HG03521 (cell line): ENCODE measurements around the gene INHBB.

Experiments used
- ATAC-seq: cut with Tn5 transposase; IDR thresholded peaks from one replicate; pipeline ENCODE4 v1.9.1; 2021; ENCODE audit warnings: mild to moderate bottlenecking, moderate library complexity; ENCODE audit not compliant: unreplicated experiment

Gene INHBB

DNA sequence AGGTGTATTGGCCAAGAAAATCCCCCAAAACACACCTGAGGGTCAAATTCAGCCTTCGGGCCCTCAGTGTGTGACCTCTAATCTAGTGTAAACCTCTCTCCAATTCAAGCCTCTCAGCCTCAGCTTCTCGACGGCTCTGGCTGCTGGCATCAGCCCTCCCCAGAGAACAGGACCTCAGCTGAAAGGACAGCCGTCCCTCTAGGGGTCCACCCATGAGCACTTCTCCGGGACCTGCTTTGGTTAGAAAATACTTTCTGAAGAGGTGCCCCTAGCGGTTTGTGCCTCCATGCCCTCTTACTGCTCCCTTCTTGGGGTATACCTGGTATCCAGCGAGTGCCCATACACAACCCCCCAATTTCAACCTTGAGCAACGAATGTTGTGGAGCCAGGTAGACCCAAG lies 48.8 kb downstream of the INHBB start:
- ATAC-seq, result no peak

DNA sequence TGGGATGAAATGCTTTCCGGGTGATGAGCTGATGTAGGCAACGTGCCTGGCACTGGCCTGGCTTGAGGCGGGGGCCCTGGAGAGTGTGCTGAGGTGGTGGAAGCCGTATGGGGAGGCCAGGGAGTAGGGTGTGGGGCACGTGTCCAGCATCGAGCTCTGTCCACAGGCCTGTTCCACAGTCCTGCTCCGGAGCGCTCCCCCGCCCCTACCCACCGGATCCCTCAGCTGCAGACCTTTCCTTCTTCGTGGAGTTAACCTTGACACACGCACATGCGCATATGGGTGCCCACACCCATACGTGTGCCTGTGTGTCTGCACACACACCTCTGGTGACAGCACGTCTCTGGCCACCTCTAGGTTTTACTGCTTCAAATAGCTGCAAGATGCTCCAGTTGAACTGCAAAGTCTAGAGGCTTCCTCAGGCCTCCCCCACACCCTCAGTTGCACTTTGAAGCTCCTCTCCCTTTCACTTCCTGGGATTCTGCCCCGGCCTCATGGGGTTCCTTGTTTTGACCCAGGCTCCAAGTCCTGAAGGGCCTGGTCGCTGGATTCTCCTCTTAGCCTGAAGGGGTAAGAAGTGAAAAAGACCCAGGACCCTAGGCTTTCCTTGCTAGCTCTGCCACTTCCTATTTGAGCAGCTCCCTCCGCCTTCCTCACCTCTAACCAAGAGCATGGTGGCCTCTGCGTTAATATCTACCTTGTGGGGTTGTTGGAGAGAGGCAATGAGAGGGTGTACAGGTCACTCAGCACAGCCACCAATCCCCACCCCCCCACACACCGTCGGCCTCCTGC lies 49.5 kb downstream of the INHBB start:
- no peak for ATAC-seq

DNA sequence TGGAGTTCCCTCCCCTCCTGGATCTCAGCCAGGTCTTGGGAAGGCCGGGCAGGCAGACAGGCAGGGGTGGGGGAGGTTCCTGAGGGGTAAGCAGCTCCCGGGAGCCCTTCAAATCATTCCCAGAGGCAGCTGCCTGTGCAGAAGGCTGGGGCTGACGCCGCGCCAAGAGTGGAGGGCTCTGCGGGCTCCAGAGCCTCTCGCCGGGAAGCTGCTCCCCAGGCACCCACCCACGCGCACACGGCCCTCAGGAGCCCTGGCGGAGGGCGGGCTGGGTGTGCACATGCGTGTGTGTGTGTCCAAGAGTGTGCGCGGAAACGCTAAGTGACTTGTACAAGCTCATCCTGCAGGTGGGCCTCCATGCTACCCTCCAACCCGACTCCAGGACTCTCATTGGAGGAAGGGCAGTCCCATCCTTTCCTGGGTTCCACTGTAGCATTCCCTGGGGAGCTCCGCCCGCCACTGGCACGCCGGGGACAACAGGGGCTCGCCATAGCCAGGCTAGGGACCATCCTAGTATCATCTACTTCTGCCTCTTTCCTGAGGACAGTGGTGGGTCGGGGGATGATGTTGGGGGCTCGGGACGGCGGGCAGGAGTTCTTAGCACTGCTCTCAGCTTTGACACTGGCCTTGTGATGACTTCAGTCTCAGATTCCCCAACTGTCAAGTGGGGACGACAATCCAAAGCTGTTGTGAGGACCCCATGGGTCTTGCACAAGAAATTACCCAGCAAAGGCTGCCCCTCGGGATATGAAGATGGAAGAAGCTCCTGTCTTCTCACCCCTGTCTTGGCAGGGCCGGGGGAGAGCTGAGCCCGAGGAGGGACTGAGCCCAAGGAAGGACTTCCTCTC lies 50.3 kb downstream of the INHBB start:
- ATAC-seq, result no peak

DNA sequence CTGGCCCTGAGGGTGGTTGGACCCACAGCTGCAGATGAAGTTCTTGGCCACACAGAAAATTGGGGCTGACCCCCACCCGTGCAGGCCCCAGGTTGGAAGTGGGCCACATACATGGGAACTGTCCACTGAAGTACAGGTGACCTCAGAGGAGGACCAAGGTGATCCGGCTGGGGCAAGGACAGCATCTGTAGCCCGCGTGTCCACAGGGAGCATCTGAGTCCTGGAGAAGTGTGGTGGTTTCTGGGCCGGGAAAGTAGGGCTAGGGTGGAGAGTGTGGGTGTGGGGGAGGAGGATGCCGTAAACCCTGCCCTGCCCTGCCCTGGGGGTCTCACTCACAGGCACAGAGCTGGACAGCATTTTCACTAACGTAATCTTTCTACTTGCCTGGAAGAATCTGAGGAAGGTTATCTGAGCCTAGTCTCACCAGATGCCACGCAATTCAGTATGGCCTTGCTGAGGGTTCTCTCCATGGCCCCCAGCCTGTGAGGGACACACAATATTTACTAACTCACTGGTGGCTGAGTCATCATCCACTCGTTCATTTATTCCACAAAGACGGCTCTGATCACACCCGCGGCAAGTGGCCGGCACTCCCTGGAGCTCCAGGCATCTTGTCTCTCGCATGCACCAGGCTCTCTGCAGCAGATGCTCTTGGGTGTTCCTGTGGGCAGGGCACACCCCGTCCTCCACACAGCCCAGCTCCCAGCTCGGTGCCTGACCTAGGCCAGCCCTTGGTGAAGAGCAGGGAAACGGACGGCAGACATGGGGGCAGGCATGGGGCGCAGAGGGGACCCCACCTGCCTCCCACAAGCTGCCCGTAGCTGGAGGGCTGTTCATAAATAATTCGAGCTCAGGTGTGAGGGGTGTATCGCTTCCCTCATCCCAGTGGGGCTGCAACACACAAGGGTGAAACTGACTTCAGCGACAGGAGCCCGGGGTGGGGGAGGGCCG lies 51.2 kb downstream of the INHBB start:
- no peak for ATAC-seq

DNA sequence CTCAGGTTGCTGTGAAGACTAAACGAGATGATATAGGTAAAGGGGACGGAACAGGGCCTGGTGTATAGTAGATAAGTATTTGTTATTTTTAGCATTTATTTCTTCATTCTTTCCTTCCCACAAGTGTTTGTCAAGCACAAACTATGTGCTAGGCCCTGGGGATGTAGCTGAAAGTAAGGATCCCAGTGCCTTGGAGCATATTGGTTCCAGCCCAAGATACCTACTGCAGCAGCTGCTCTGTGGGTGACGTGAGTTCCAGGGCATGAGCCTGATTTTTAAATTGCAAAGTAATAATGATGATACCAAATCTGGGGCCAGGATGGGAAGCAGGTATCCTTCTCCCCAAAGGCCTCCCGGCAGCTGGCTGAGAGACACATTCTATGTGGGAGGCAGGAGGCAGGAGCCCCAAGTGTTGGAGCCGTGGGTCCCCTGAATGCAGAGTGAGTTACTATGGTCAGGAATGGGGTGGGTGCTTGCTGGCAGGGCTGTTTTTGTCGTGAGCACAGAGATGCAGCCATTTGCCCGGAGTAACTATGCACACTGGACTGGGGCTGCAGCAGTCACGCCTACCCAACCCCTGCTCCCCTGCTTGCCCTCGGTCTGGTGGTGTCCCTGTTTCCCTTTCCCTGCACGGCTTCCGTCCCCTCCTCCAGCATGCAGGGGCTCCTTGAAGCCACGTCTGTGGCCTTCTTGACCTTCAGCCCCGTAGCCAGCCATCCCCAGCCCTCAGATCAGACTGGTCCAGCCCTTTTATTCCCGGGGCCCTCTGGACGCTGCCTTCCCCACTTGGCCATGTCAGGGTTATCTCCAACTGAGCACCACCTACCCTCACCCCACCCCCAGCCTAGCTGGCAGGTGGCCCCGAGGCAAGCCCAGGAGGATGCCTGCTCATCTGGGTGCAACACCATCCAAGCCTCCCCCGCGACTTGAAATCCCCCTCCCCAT lies 52.4 kb downstream of the INHBB start:
- no peak for ATAC-seq

DNA sequence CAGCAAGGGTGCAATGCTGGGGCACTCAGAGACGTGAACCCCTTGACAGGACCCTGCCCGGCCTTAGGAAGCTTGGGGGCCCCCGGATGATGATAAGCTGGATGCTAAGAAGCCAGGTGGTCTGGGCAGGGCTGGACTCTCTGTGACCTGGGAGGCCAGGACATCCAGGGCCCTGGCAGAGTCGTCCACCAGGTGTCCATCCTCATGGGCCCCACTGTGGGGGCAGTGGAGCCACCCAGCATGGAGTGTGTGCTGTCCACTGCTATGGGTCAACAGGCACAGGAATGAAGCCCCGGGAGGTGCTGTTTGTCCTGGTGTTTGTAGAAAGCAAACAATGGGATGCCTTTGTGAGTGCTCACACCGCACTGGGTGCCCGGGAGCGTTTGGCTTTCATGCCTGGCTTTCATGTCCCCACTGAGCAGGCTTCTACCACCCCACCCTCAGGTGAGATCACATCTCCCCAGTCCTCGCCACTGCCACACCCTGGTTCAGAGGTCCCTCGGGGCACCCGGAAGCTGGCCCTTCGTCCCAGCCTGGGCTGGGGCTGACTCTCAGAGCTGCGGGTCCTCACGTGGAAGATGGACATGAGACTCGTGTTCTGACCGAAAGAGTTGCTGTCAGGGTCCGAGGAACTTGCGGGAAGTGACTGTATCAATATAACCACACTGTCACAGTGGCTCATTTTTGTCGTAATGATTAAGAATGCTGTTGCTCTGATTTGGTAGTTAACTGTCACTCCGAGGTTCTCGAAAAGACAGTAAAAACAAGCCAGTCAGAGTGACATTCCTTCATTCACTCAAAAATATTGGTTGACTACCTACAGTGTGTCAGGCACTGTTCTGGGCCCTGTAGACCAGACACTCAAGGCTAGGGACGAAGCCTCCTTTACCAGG lies 53.3 kb downstream of the INHBB start:
- no peak for ATAC-seq

DNA sequence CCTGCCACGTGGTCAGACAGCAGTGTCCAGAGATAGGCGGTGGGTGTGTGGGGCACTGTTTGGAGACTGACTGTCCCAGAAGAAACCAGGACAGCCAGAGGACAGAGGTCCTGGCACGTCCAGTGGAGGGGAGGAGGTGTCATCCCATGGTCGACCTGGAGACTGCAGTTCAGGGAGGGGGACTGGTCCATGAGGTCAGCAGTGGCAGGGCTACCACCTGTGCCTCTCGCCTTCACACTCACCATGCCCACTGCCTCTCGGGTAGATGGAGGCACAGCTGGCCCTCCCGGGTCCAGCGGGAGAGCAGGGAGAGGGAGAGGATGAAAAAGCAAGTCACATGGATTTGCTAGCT lies 53.9 kb downstream of the INHBB start:
- no peak for ATAC-seq

DNA sequence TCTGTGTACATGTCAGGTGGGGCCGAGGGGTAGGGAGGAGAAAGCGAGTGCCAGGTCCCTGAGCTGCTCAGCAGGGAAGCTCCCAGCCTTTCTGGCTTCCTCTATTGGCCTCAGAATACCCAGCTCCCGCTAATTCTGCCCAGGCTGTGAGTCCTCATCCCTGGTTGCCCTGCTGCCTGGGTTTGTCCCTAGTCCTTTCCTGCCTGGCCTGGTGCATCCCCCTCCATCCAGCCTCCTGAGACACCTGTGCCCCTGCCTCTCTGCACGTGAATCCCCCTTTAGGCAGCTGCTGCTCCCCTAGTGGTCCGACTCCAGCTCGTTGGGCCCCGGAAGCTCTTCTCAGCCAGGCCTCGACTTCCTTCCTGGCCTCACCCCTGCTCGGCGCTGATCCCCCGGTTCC lies 54.6 kb downstream of the INHBB start:
- no peak for ATAC-seq
